HG03558 (cell line): Measurements from ENCODE around the gene MCOLN3.
"Not testable (repeated sequence)": the region's sequence is repeated elsewhere in the genome, so short reads cannot be mapped to it uniquely, and the experiment has no call there.

ENCODE experiments used
- ATAC-seq: cut with Tn5 transposase; IDR thresholded peaks from one replicate; pipeline ENCODE4 v1.9.1; 2021; ENCODE audit warnings: moderate number of reproducible peaks; ENCODE audit not compliant: unreplicated experiment; ENCODE audit errors: extremely low read depth

Gene MCOLN3

GRCh38 chr1:84995484-84996334 is 52.6 kb downstream of the MCOLN3 start:
- ATAC-seq, result peak; percentile 35

GRCh38 chr1:84991097-84991920 is 57.0 kb downstream of the MCOLN3 start:
- peak; percentile 20 for ATAC-seq

- ATAC-seq, result peak; percentile 51
Observed at GRCh38 chr1:84988588-84988987, 59.7 kb downstream of the MCOLN3 start.

GRCh38 chr1:84986561-84986960 is 61.7 kb downstream of the MCOLN3 start:
- not testable (repeated sequence) for ATAC-seq

- peak; percentile 31 for ATAC-seq
Observed at GRCh38 chr1:84985365-84985764, 62.9 kb downstream of the MCOLN3 start.

GRCh38 chr1:84982395-84982794 is 65.9 kb downstream of the MCOLN3 start:
- no peak for ATAC-seq

GRCh38 chr1:84975035-84975434 is 73.3 kb downstream of the MCOLN3 start:
- ATAC-seq, result no peak

- peak; percentile 22 for ATAC-seq
Observed at GRCh38 chr1:84973498-84974334, 74.6 kb downstream of the MCOLN3 start.

GRCh38 chr1:84972377-84972987 is 75.8 kb downstream of the MCOLN3 start:
- peak; percentile 9 for ATAC-seq

- ATAC-seq, result peak; percentile 27
Observed at GRCh38 chr1:84971957-84972356, 76.3 kb downstream of the MCOLN3 start.

GRCh38 chr1:84969489-84970250 is 78.6 kb downstream of the MCOLN3 start:
- peak; percentile 34 for ATAC-seq

- ATAC-seq, result no peak
Observed at GRCh38 chr1:84968865-84969264, 79.4 kb downstream of the MCOLN3 start.

- ATAC-seq, result no peak
Observed at GRCh38 chr1:84968101-84968500, 80.2 kb downstream of the MCOLN3 start.
